HL-60/S4 treated with retinoic acid at 250 ng/mL for 4 days and 3 days (cell line): ENCODE data around the gene COQ8A.

Experiments used
- in situ Hi-C: fragments of 300-500 bp; cut with MboI; formaldehyde crosslinking; loops from 2 replicates; pipeline ENCODE4 v1.7.0; 2022; ENCODE audit warnings: low sequenced_read_pairs

Gene COQ8A

DNA sequence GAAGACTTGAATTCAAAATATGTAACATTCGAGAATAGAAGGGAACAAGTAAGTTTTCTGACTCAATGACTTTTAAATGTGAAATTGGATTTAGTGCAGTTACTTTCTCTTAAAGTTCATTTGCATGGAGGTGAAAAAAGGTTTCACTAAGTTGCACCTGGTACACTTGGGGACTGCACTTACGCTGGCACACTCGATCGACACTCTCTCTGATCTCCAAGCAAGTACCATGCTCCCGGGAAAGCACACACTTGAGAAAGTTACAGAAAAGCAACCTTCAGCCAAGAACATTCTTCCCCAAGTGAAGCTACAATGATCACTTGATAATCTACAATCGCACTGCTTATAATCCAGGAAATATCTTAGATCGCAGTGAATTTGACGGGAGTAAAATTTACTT lies 63.1 kb downstream of the COQ8A start:
- in situ Hi-C loops, result no loop called here

DNA sequence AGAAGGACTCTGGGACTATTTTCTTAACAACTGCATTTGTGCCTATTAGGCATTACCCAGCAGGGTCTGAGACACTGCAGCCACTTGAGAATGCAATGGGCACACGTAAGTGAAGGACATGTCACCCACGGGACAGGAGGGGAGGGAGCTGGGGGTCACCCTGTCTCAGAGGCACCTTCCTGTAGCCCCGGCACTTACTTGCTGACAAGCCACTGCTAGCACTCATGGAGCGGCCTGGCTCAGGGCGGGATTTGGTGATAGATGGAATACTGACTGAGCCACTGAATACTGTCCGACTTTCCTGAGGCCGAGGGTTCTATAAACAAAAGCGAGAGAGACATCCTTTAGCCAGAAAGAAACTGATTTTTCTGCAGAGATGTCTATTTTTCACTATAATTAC lies 64.7 kb downstream of the COQ8A start:
- in situ Hi-C loops, result no loop called here

- in situ Hi-C loops, result no loop called here
Measured at GRCh38 chr1:227006226-227006796, 66.2 kb downstream of the COQ8A start.

DNA sequence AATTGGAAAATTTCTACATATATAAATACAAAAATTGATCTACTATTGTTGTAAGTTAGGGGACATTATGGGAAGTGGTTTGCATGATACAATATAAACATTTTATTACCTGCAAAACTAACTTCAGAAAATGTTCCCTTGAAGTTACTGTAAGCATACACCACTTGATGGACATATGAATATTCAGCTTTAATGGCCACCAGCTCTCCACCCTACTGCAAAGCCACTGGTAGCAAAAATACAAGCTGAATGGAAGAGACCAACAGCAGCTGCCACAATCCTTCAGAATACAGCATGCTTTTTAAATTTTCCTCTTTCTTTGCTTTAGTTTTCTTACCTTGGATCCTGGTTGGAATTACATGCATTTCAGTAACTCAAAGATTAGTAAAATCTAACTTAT lies 69.8 kb downstream of the COQ8A start:
- in situ Hi-C loops, result no loop called here

DNA sequence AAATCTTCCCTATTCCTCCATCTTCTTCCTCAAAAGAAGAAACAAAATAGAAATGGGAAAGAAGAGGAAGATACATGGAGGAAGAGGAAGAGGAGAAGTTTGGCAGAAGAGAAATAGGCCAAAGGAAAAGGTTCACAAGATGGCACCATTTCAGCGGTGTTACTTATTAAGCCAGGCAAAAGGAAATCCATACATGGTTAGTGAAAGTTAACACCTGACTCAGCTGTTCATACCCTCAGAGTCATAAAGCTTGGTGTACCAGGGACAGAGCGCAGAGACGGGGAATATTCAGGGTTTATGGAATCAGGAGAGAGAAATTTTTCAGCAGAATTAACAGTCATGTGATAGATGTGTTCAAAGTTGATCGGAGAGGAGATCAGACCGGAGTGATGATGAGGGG lies 70.6 kb downstream of the COQ8A start:
- in situ Hi-C loops, result no loop called here

- in situ Hi-C loops, result no loop called here
Measured at GRCh38 chr1:227016990-227017389, 76.9 kb downstream of the COQ8A start.

DNA sequence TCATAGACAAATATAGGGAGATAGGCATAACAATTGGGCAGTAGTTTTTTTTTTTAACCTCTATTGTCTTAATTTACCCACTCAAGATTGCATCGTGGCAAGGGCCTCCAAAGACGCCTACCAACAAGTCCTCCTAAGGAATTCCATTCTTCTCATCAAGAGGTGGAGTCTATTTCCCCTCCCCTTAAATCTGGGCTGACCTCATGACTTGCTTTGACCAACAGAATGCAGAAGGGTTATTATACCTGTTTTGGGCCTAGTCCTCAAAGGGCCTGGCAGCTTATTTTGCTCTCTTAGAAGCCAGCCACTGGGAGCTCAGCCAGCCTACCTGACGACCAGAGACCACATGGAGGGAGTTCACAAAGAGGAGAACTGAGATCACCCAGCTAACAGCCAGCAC lies 92.3 kb downstream of the COQ8A start:
- in situ Hi-C loops, result no loop called here

DNA sequence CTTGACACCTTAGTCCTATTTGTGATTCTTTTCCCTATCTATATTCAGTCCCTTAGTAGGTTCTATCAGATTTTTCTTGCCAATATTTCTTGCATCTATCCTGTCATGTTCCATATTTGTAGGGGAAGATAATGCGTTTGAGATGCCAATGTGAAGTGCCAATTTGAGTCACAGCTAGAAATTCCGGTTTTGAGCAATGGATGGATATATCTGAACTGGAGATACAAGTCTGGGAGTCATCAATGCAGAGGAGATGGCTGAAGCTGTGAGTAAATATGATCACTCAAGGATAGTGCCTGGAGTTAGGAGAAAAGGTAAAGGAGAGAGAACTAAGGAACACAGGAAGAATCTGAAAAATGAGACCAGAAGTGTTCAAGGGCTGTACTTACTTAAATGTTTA lies 93.8 kb downstream of the COQ8A start:
- in situ Hi-C loops, result no loop called here

DNA sequence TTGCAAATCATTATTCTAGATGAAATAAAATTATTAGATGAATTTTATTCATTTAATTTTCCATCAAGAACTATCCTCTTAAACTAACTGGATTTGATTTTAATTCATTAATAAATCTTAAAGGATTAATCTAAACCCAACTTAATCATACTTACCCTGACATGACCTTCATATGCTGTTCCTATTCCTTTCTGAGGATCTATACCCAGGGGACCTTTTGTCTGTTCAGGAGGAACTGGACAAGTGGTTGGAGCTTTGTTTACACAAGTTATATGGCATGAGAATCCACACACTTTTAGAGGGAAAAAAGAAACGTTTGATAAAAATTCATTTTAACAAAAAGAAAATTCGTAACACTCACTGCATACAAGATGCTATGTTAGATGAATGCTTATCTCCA lies 95.2 kb downstream of the COQ8A start:
- in situ Hi-C loops, result no loop called here

- in situ Hi-C loops, result no loop called here
Measured at GRCh38 chr1:227037121-227037520, 97.0 kb downstream of the COQ8A start.
